ENCODE data around the gene BRAF.
A peak's percentile ranks its signal among the peaks of the same experiment; 100 is the strongest.

BRAF gene

DNA sequence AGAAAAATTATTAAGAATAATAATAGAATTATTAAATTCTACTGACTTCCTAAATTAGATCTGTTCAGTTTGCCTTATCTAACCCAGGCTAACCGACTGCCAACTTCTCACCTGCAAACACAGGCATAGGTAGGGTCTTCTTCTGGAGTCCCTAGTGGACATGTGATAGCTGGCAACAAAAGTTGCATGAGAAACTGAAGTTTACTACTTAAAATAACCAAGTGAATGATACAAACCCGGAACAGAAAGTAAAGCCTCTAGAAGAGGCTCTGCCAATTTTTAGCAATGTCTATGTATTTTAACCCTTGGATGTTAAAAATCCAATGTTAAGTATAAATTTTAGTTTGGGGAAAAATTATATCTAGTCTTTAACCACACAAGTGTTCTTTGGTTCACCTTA is 190.6 kb downstream of the BRAF start:
- H3K4me1 ChIP-seq (ENCODE audit: low read length): peaks cover 6% of the 10 kb centered on the region; the same call in 1 of the 2 replicates
- H4K20me1 ChIP-seq (ENCODE audit: insufficient read depth, low read length): no peaks in the 10 kb centered on the region
- no peaks in the 10 kb centered on the region for H3K27me3 ChIP-seq (replicated peaks; ENCODE audit: insufficient read depth, low read length)
- no peaks in the 10 kb centered on the region for H3K9me3 ChIP-seq (replicated peaks; ENCODE audit: insufficient read depth, low read length)
- TF ChIP-seq, protein P1, sequence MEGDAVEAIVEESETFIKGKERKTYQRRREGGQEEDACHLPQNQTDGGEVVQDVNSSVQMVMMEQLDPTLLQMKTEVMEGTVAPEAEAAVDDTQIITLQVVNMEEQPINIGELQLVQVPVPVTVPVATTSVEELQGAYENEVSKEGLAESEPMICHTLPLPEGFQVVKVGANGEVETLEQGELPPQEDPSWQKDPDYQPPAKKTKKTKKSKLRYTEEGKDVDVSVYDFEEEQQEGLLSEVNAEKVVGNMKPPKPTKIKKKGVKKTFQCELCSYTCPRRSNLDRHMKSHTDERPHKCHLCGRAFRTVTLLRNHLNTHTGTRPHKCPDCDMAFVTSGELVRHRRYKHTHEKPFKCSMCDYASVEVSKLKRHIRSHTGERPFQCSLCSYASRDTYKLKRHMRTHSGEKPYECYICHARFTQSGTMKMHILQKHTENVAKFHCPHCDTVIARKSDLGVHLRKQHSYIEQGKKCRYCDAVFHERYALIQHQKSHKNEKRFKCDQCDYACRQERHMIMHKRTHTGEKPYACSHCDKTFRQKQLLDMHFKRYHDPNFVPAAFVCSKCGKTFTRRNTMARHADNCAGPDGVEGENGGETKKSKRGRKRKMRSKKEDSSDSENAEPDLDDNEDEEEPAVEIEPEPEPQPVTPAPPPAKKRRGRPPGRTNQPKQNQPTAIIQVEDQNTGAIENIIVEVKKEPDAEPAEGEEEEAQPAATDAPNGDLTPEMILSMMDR (IDR thresholded peaks at IDR 0.05; ENCODE audit: low read length): peak; percentile 24; the same call in 1 of the 2 replicates
- TF ChIP-seq EZH2phosphoT487 (IDR thresholded peaks at IDR 0.05; ENCODE audit: low read length): no peak
- H3K9me2 ChIP-seq (replicated peaks; ENCODE audit: insufficient read depth, low read length): no peaks in the 10 kb centered on the region
- H3K79me2 ChIP-seq (ENCODE audit: low read length): no peaks in the 10 kb centered on the region
- H3K4me2 ChIP-seq (ENCODE audit: low read depth, low read length): peak overlapping the region; percentile 15; the same call in 1 of the 2 replicates
- no peaks in the 10 kb centered on the region; the same call in 1 of the 2 replicates for H3K36me3 ChIP-seq (replicated peaks; ENCODE audit: insufficient read depth, low read length)
- DNase-seq: peak; percentile 46
- no peak overlapping the region for H2AFZ ChIP-seq (ENCODE audit: low read length)
- no peaks in the 10 kb centered on the region for H3F3A ChIP-seq (ENCODE audit: insufficient read depth, low read length)
- H3K9ac ChIP-seq (ENCODE audit: low read length): no peak overlapping the region
- H3K4me3 ChIP-seq (ENCODE audit: low read length): no peak overlapping the region
- H3K27ac ChIP-seq (ENCODE audit: low read length): no peak overlapping the region

DNA sequence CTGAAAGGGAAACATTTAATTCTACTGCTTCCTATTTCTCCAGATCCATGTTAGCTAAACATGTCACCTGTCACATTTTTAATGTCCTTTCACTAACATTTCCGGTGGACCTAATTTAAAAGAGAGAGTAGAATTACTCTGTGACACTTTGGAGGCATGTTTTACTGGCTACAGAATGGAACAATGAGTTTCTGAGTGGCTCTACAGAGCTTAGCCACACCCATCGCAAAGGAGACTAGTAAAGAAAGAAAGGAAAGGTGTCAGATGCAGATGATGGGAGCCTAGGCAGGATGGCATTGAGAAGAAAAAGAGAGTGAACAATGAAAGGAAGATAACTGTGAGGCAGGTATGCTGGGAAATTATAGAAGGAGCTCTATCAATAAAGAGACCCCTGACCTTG is 192.3 kb downstream of the BRAF start:
- Histone ChIP-seq H3K27ac (ENCODE audit: low read length) (no peak overlapping the region), H2AFZ (ENCODE audit: low read length) (no peak overlapping the region), H3K27me3 (replicated peaks; ENCODE audit: insufficient read depth, low read length) (no peaks in the 10 kb centered on the region), H3K4me3 (ENCODE audit: low read length) (no peak overlapping the region), H3K4me1 (ENCODE audit: low read length) (peaks cover 6% of the 10 kb centered on the region; the same call in 1 of the 2 replicates), H3F3A (ENCODE audit: insufficient read depth, low read length) (no peaks in the 10 kb centered on the region), H3K4me2 (ENCODE audit: low read depth, low read length) (no peak overlapping the region), H4K20me1 (ENCODE audit: insufficient read depth, low read length) (no peaks in the 10 kb centered on the region), H3K36me3 (replicated peaks; ENCODE audit: insufficient read depth, low read length) (no peaks in the 10 kb centered on the region; the same call in 1 of the 2 replicates), H3K9me2 (replicated peaks; ENCODE audit: insufficient read depth, low read length) (no peaks in the 10 kb centered on the region), H3K79me2 (ENCODE audit: low read length) (no peaks in the 10 kb centered on the region), H3K9me3 (replicated peaks; ENCODE audit: insufficient read depth, low read length) (no peaks in the 10 kb centered on the region), H3K9ac (ENCODE audit: low read length) (no peak overlapping the region)
- DNase-seq: no peak
- TF ChIP-seq, protein P1 (IDR thresholded peaks at IDR 0.05; ENCODE audit: low read length): no peak
- TF ChIP-seq EZH2phosphoT487 (IDR thresholded peaks at IDR 0.05; ENCODE audit: low read length): no peak
- TF ChIP-seq EZH2 (optimal IDR thresholded peaks at IDR 0.05; ENCODE audit: low read depth, low read length): no peak

DNA sequence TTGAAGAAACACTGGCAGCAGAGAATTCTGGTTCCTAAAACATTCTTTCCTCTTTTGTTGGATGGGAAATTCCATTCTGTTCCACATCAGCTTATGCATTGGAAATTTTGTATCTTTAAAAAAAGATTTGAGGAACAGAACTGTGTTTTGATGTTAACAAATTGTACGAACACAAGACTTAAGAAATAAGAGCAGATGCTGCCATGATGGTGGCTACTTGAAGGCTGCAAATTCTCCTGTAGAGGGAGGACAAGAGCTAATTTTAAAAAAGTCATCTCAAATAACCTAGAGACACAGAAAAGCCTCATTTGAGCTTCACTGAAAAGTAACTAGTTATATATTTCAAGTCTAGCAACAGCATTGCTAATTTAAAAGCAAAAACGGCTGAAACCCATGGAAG is 198.4 kb downstream of the BRAF start:
- Histone ChIP-seq H3K4me3 (ENCODE audit: low read length) (no peak overlapping the region), H3K9me3 (replicated peaks; ENCODE audit: insufficient read depth, low read length) (no peaks in the 10 kb centered on the region), H3K27me3 (replicated peaks; ENCODE audit: insufficient read depth, low read length) (no peaks in the 10 kb centered on the region), H3F3A (ENCODE audit: insufficient read depth, low read length) (no peaks in the 10 kb centered on the region), H4K20me1 (ENCODE audit: insufficient read depth, low read length) (no peaks in the 10 kb centered on the region), H3K9ac (ENCODE audit: low read length) (no peak overlapping the region), H3K4me2 (ENCODE audit: low read depth, low read length) (no peak overlapping the region), H3K4me1 (ENCODE audit: low read length) (no peaks in the 10 kb centered on the region), H2AFZ (ENCODE audit: low read length) (no peak overlapping the region), H3K79me2 (ENCODE audit: low read length) (no peaks in the 10 kb centered on the region), H3K36me3 (replicated peaks; ENCODE audit: insufficient read depth, low read length) (no peaks in the 10 kb centered on the region), H3K9me2 (replicated peaks; ENCODE audit: insufficient read depth, low read length) (no peaks in the 10 kb centered on the region), H3K27ac (ENCODE audit: low read length) (no peak overlapping the region)
- DNase-seq: peak; percentile 19
- TF ChIP-seq EZH2phosphoT487 (IDR thresholded peaks at IDR 0.05; ENCODE audit: low read length): no peak
- TF ChIP-seq, protein P1 (IDR thresholded peaks at IDR 0.05; ENCODE audit: low read length): peak; percentile 40
- TF ChIP-seq EZH2 (optimal IDR thresholded peaks at IDR 0.05; ENCODE audit: low read depth, low read length): no peak

Data from MM.1S (cell line).